Esophagus muscularis mucosa (tissue), 4 donors: Measurements from ENCODE around the gene PARS2. TPM values are rescaled to one million over a fixed set of nuclear protein-coding genes. Genes with fewer than 3 reads are reported as not detected.

ENCODE experiments used
- DNase-seq: peaks from one replicate; pipeline ENCODE4 v3.0.0-alpha.2; 2017; ENCODE audit errors: extremely low spot score
- H3K27ac ChIP-seq, 4 donors: fragments of 200-600 bp; sonication (generic); replicated peaks in 1 of 4; 1 replicate in 3 of 4; 2 replicates in 1 of 4; pipeline ENCODE4 v1.5.1; 2016 to 2019; ENCODE audit warnings: mild to moderate bottlenecking in 1 of 4
- H3K27me3 ChIP-seq, 4 donors: fragments of 200-600 bp; sonication (generic); one replicate each; pipeline versions ENCODE4 v1.5.1 to v1.6.0; 2016 to 2019
- H3K36me3 ChIP-seq, 4 donors: fragments of 200-600 bp; sonication (generic); one replicate each; pipeline ENCODE4 v1.5.1; 2016 to 2019
- H3K4me1 ChIP-seq, 4 donors: fragments of 200-600 bp; sonication (generic); one replicate each; pipeline ENCODE4 v1.5.1; 2016 to 2019
- H3K4me3 ChIP-seq, 4 donors: fragments of 200-600 bp; sonication (generic); 1 replicate in 2 of 4; 2 replicates in 2 of 4; pipeline ENCODE4 v1.5.1; 2016 to 2019; ENCODE audit warnings: mild to moderate bottlenecking in 4 of 4, moderate library complexity in 1 of 4
- H3K9me3 ChIP-seq, 4 donors: fragments of 200-600 bp; sonication (generic); 1 replicate in 3 of 4; 2 replicates in 1 of 4; pipeline ENCODE4 v1.5.1; 2016 to 2019
- CTCF ChIP-seq, 3 experiments: fragments of 200-600 bp in 2 of 3; fragments of 450-650 bp in 1 of 3; sonication (generic) in 2 of 3; IDR thresholded peaks; one replicate each; pipeline ENCODE4 v1.5.1; 2017 to 2019; ENCODE audit warnings: antibody characterized with exemption in 3 of 3, mild to moderate bottlenecking in 2 of 3, moderate library complexity in 1 of 3
- EP300 ChIP-seq: sonication (generic); formaldehyde crosslinking; IDR thresholded peaks from one replicate; pipeline ENCODE4 v1.6.1; 2017; ENCODE audit warnings: antibody characterized with exemption
- POLR2A ChIP-seq: fragments of 450-650 bp; IDR thresholded peaks from one replicate; pipeline ENCODE4 v1.6.1; 2017; ENCODE audit warnings: antibody characterized with exemption, moderate library complexity, mild to moderate bottlenecking, low read depth
- POLR2AphosphoS5 ChIP-seq, 2 donors: sonication (generic); formaldehyde crosslinking; IDR thresholded peaks; one replicate each; pipeline ENCODE4 v1.6.1; 2017; ENCODE audit warnings: antibody characterized with exemption in 2 of 2
- WGBS: methylation state at CpG from one replicate; pipeline ENCODE4 v1.1.5; 2018; 5-methylcytosine and 5-hydroxymethylcytosine counted together
- intact Hi-C: fragments of 100-400 bp; cut with DNase I; formaldehyde crosslinking; loops from one replicate; pipeline ENCODE4 v1.15.1; 2023
- total RNA-seq, 4 donors: library from RNA; depleted of rRNA; stranded (reverse); fragments of >200 nt; gene quantifications; one replicate each; pipeline versions ENCODE4 v1.1.0 to v1.2.1, GENCODE V29; 2016

Gene PARS2
- total RNA-seq, 4 donors from 2014 or later, result 4.0 to 7.5 (median 5.7) TPM

DNA sequence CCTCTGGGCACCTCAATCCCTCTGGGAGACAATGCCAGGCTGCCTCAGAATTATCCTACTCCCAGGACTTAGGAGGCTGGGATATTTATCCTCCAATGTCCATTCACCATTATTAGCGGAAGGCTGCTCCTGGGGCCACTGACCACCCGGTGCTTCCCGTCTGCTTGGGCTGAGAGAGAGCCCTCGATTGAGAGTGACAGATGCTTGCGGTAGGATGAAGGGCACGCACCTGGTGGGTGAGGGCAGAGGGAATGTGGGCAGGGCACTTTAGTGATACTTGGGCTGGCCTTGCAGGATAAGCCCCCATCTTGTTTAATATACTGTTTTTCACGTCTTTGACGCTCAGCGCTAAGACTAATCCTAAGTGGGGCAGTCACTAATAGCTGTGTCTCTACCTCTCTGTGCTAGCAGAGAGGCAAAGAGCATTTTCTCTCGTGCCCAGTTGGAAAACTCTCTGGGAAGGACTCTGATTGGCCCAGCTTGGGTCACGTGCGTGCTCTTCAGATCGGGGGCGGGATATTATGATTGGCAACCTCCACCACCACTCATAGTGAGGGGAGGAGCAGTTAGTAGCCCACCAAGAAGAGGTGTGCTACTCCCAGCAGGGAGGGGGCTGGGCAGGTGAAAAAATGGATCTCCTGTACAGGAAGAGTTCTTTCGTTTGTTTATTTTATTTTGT is 10.6 kb upstream of the PARS2 start:
- WGBS, result 61% methylated on average over 15 of the region's 15 CpGs
- peaks cover 0 to 17% (median 0%) of the 10 kb centered on the region in 4 donors for H3K27me3 ChIP-seq
- DNase-seq, result no peak
- no peaks in the 10 kb centered on the region for H3K36me3 ChIP-seq
- TF ChIP-seq POLR2A (no peak), CTCF (IDR thresholded peaks at IDR 0.05) (no peak), EP300 (no peak), POLR2AphosphoS5 (IDR thresholded peaks at IDR 0.05) (no peak)
- H3K4me3 ChIP-seq, result no peak overlapping the region
- no peak overlapping the region for H3K27ac ChIP-seq
- intact Hi-C loops, result no loop called here
- no peaks in the 10 kb centered on the region for H3K9me3 ChIP-seq
- H3K4me1 ChIP-seq, result no peaks in the 10 kb centered on the region

DNA sequence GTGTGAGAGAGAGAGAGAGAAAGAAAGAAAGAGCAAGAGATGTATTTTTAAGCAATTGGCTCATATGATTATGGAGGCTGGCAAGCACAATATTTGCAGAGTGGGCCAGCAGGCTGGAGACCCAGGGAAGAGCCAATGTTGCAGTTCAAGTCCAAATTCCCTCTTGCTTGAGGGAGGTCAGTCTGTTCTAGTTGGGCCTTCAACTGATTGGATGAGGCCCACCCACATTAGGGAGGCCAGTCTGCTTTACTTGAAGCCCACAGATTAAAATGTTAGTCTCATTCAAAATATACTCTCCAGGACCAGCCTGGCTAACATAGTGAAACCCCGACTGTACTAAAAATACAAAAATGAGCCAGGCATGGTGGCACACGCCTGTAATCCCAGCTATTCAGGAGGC is 8.6 kb upstream of the PARS2 start:
- Histone ChIP-seq H3K36me3 (no peaks in the 10 kb centered on the region), H3K4me3 (no peak overlapping the region), H3K27ac (no peak overlapping the region), H3K27me3 (peaks cover 0 to 6% (median 0%) of the 10 kb centered on the region in 4 donors), H3K9me3 (no peaks in the 10 kb centered on the region), H3K4me1 (no peaks in the 10 kb centered on the region)
- no peak for TF ChIP-seq POLR2AphosphoS5 (IDR thresholded peaks at IDR 0.05)
- no peak for TF ChIP-seq EP300
- no peak for TF ChIP-seq POLR2A
- TF ChIP-seq CTCF (IDR thresholded peaks at IDR 0.05), result no peak
- intact Hi-C loops, result no loop called here
- WGBS, result 91% methylated on average over 2 of the region's 2 CpGs
- DNase-seq, result no peak

DNA sequence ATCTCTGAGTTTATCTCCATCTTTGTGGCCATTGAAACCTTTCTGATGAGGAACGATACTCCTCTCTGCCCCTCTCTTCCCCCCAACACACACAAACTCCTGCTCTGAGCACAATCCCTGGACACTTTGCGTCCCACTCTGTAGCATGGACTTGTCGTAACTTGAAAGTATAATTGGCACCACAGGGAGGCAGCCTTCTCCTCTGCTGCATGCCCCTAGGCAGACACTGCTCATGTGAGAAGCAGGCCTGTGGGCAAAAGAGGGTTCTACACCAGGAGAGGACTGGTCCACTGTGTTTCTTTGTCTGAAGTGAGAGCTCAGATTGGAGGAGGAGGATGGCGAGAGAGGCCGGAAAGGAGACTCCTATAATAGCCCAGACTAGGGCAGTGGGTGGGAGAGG is 3.8 kb upstream of the PARS2 start:
- WGBS, result 63% methylated on average over 5 of the region's 5 CpGs
- Histone ChIP-seq H3K4me1 (peaks cover 6 to 16% (median 14%) of the 10 kb centered on the region in 4 donors), H3K27me3 (no peaks in the 10 kb centered on the region), H3K36me3 (no peaks in the 10 kb centered on the region), H3K9me3 (no peaks in the 10 kb centered on the region), H3K4me3 (no peak overlapping the region), H3K27ac (no peak overlapping the region)
- TF ChIP-seq POLR2A (no peak), EP300 (no peak), CTCF (IDR thresholded peaks at IDR 0.05) (no peak), POLR2AphosphoS5 (IDR thresholded peaks at IDR 0.05) (no peak)
- intact Hi-C loops, result no loop called here
- no peak for DNase-seq

- intact Hi-C loops, result no loop called here
- no peaks in the 10 kb centered on the region for H3K27me3 ChIP-seq
- TF ChIP-seq EP300, result no peak
- no peaks in the 10 kb centered on the region for H3K36me3 ChIP-seq
- no peak overlapping the region for H3K27ac ChIP-seq
- 60% methylated on average over 6 of the region's 6 CpGs for WGBS
- DNase-seq, result no peak
- H3K4me1 ChIP-seq, result peaks cover 6 to 21% (median 18%) of the 10 kb centered on the region in 4 donors
- H3K9me3 ChIP-seq, result no peaks in the 10 kb centered on the region
- H3K4me3 ChIP-seq, result no peak overlapping the region
Observed at GRCh38 chr1:54767526-54767925, 3.2 kb upstream of the PARS2 start.

DNA sequence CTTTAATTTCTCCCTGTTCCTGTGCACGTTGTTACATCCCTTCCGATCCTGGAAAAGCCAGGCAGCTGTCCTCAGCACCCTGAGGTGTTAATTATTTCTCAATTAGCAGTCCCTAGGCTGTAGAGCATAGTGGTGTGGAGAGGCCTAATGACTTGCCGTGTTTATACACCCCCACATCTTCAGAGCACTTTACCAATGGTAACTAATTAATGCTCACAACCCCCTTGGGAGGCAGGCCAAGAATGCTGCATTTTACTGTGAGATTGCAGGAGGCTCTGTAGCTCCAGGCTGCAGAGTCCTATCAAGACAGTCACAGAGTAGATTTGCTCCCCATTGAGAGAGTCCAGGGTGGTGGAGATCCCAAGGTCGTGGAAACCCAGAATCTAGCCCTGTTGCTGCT is 2.4 kb upstream of the PARS2 start:
- H3K4me1 ChIP-seq, result peaks cover 6 to 23% (median 18%) of the 10 kb centered on the region in 4 donors
- no peak overlapping the region for H3K4me3 ChIP-seq
- intact Hi-C loops, result no loop called here
- H3K27me3 ChIP-seq, result no peaks in the 10 kb centered on the region
- WGBS, result 72% methylated on average over 4 of the region's 4 CpGs
- no peak for DNase-seq
- no peaks in the 10 kb centered on the region for H3K9me3 ChIP-seq
- H3K36me3 ChIP-seq, result no peaks in the 10 kb centered on the region
- TF ChIP-seq POLR2A (no peak), CTCF (IDR thresholded peaks at IDR 0.05) (no peak), POLR2AphosphoS5 (IDR thresholded peaks at IDR 0.05) (no peak), EP300 (no peak)
- no peak overlapping the region for H3K27ac ChIP-seq
